Activated CD4-positive, alpha-beta T cell treated with anti-CD3 and anti-CD28 coated beads, Interleukin-2, amount 50 U/mL, for 24 hours (primary cell): ENCODE measurements around the gene SFXN4.
"Not testable (repeated sequence)": the region's sequence is repeated elsewhere in the genome, so short reads cannot be mapped to it uniquely, and the experiment has no call there.

Experiments
- DNase-seq, 2 donors: peaks; one replicate each; pipeline ENCODE4 v3.0.0-alpha.2; 2020; ENCODE audit warnings: low read depth in 1 of 2, low spot score in 1 of 2

SFXN4 gene

DNA sequence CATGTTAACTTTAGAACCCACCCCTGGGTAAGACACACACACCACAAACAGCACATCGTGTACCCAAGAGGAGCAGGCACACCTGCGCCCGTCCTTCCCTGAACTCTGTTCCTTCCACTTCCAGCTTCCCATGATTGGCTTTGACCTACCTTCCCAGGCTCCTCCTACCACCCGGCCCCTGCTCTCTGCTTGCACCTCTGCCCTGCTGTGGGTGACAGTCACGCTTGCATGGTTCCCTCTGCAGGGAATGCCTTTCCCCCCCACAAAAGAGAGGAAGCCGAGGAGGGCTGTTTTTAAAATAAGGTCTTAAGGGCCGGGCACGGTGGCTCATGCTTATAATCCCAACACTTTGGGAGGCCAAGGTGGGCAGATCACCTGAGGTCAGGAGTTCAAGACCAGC is 16.4 kb downstream of the SFXN4 start:
- DNase-seq, result no peak

DNA sequence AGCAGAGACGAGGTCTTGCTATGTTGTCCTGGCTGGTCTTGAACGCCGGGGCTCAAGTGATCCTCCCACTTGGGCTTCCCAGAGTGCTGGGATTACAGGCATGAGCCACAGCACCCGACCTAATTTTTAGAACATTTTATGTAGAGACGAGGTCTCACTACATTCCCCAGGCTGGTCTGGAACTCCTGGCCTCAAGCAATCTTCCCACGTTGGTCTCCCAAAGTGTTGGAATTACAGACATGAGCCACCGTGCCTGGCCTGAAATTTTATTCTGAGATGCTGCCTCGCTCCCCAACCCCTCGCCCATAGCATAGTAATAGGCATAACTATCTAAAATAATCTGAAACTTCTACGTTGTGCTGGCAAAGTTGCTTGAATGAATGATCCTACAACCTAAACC is 21.9 kb downstream of the SFXN4 start:
- no peak for DNase-seq

- no peak for DNase-seq
Measured at GRCh38 chr10:119140603-119141245, 24.8 kb downstream of the SFXN4 start.

DNA sequence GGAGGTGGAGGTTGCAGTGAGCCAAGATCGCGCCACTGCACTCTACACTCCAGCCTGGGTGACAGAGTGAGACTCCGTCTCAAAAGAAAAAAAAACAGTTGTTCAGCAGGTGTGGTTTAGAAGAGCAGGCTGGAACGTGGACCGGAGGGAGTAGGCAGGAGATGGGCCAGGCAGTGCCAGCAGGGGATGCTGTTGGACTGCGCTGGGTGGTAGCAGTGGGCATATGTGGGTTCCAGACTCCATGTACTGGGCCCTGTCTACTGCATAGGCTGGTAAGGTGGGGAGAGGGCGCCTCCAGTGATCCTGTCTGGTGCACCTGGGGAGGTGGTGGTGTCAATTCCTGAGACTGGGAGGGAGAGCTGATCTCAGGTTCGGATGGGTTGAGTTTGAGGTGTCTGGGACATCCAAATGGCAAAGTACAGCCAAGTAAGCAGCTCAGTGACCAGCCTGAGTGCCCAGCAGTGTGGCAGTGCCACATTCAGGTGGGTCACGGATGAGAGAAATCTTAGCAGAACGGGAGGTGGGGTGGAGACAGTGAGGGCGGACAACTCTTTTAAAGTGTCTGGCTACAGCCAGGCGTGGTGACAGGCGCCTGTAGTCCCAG is 25.9 kb downstream of the SFXN4 start:
- DNase-seq, result peak in 1 of 2 donors; percentile 9

GRCh38 chr10:119138346-119139306 is 26.9 kb downstream of the SFXN4 start:
- DNase-seq, result no peak

GRCh38 chr10:119137878-119138277 is 27.6 kb downstream of the SFXN4 start:
- not testable (repeated sequence) for DNase-seq

GRCh38 chr10:119136084-119136483 is 29.4 kb downstream of the SFXN4 start:
- no peak for DNase-seq

DNA sequence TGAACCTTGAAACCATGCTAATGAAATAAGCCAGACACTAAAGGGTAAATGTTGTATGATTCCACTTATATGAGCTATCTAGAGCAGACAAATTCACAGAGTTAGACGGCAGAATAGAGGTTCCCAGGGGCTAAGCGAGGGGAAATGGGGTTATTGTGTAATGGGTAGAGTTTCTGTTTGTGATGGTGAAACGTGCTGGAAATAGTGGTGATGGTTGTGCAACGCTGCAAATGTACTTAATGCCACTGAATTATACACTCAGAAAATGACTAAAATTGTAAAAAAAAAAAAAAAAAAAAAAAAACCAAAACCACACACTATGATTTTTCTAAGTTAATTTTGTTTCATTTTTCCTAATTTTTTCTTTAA is 30.0 kb downstream of the SFXN4 start:
- DNase-seq, result no peak

GRCh38 chr10:119133949-119134348 is 31.6 kb downstream of the SFXN4 start:
- no peak for DNase-seq

- no peak for DNase-seq
Measured at GRCh38 chr10:119132521-119133345, 32.8 kb downstream of the SFXN4 start.

DNA sequence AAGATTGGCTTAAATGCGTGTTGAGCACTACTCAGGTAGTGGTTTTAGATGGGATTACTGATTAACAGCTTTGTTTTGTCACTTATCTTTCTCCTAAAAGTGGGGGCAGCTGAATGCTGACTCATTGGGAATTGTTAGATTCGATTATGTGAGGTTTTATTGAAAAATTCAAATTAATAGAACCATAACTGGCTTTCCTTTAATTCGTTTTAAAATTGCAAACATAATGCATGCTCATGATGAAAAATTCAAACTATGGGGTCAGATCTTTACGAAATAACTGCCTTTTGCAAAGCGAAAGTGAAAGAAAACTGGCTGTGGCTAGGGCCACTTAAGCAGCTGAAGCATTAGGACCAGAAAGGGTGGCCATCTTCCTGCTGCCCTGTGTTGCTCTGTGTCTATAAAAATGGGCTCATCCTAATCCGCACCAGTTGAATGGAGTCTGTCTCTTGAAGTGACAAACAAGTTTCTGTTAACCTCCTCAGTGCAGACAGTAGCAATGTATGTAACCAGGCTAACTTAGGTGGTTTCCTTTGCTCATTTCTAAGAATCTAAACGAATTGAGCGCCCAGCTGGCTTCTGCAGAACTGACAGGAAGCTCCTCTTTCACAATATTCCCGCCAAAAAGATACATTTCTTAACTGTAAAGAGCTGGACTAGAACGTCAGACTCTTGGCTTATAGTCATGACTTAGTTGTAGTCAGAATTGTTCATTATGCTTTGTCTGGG is 33.8 kb downstream of the SFXN4 start:
- peak; percentile 13 to 34 for DNase-seq

GRCh38 chr10:119129721-119130120 is 35.8 kb downstream of the SFXN4 start:
- no peak for DNase-seq

DNA sequence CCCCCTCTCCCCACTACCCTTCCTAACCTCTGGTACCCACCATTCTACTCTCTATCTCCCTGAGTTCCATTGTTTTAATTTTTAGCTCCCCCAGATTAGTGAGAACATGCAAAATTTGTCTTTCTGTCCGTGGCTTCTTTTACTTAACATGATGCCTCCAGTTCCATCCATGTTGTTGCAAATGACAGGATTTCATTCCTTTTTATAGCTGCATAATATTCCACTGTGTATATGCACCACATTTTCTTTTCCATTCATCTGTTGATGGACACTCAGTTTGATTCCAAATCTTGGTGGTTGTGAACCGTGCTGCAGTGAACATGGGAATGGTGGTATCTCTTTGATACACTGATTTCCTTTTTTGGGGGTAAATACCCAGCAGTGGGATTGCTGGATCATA is 39.6 kb downstream of the SFXN4 start:
- no peak for DNase-seq

DNA sequence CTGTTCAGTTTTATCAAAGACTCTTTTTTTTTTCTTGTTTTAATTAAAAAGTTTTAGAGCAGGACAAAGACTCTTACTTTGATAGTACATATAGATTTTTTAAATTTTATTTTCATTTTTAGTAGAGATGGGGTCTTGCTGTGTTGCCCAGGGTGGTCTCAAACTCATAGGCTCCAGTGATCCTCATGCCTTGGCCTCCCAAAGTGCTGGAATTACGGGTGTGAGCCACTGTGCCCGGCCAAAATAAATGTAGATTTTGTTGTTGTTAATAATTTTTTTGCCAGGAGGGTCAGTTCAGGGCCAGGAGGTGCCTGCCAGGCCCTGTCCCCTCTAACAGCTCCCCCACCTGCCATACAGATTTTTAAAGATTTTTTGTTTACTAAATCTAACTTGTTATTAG is 44.6 kb downstream of the SFXN4 start:
- no peak for DNase-seq

DNA sequence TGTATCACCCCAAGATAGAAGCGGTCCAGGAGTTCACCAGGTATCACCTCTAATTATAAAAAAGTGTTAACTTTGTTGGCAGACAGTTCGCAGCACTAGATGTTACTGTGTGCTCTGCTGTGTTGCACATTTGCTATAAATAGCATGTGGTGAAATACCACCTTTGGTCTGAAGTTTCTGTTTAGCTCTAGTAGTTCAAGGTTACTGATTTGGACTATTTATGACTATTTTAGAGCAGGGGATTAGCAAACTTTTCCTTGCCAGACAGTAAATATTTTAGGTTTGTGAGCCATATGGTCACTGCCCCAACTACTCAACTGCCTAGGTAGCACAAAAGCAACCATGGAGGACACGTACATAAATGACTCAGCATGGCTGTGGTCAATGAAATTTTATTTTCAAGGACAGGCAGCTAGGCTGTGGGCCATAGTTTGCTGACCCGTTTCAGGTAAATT is 45.1 kb downstream of the SFXN4 start:
- no peak for DNase-seq

DNA sequence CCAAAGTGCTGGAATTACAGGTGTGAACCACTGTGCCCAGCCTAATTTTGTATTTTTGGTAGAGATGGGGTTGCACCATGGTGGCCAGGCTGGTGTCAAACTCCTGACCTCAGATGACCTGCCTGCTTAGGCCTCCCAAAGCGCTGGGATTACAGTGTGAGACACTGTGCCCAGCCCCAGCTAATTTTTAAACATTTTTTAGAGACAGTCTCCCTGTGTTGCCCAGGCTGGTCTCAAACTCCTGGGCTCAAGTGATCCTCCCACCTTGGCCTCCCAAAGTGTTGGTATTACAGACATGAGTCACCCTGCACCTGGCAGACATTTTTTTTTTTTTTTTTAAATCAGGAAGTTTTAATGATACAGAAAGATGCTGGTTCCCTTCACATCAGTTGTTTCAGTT is 46.1 kb downstream of the SFXN4 start:
- no peak for DNase-seq

GRCh38 chr10:119118231-119118630 is 47.3 kb downstream of the SFXN4 start:
- no peak for DNase-seq

- no peak for DNase-seq
Measured at GRCh38 chr10:119116326-119116951, 49.1 kb downstream of the SFXN4 start.

GRCh38 chr10:119115926-119116325 is 49.6 kb downstream of the SFXN4 start:
- DNase-seq, result no peak
